ENCODE results near the gene METTL2B. TPM values are rescaled to one million over a fixed set of nuclear protein-coding genes. Genes with fewer than 3 reads are reported as not detected.
"Not testable (repeated sequence)": the region's sequence is repeated elsewhere in the genome, so short reads cannot be mapped to it uniquely, and the experiment has no call there.

METTL2B gene
- total RNA-seq, 1 donor from 2014 or later: 36.9 TPM

DNA sequence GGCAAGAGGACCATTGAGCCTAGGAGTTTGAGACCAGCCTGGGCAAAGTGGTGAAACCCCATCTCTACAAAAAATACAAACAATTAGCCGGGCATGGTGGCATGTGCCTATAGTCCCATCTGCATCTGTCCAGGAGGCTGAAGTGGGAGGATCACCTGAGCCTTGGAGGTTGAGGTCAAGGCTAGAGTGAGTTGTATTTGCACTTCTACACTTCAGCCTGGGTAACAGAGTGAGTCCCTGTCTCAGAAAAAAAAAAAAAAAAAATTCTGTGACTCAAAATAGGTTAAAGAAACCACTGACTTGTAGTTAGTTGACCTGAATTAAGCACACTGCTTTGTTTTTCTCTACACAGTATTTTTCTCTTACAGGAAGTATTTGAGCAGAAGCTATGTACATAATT lies 74.4 kb downstream of the METTL2B start:
- peaks cover 17% of the 10 kb centered on the region for H3K36me3 Mint-ChIP-seq (ENCODE audit: insufficient read depth)
- no peaks in the 10 kb centered on the region for H3K9me3 Mint-ChIP-seq (ENCODE audit: low read depth)
- no peaks in the 10 kb centered on the region for H3K27me3 Mint-ChIP-seq
- no peak for TF ChIP-seq CTCF (IDR thresholded peaks at IDR 0.05; ENCODE audit: unreplicated experiment)
- H3K27ac Mint-ChIP-seq: no peak overlapping the region
- no peak for DNase-seq (ENCODE audit: low spot score, unreplicated experiment)
- no peaks in the 10 kb centered on the region for H3K4me1 Mint-ChIP-seq (ENCODE audit: low read depth)
- H3K4me3 Mint-ChIP-seq (ENCODE audit: low read depth): no peak overlapping the region

- not testable (repeated sequence) for H3K9me3 Mint-ChIP-seq (ENCODE audit: low read depth); H3K4me3 Mint-ChIP-seq (ENCODE audit: low read depth); H3K27me3 Mint-ChIP-seq; H3K4me1 Mint-ChIP-seq (ENCODE audit: low read depth); DNase-seq (ENCODE audit: low spot score, unreplicated experiment); H3K27ac Mint-ChIP-seq
- H3K36me3 Mint-ChIP-seq (ENCODE audit: insufficient read depth): peaks cover 13% of the 10 kb centered on the region
Observed at GRCh38 chr7:128554394-128554793, 77.8 kb downstream of the METTL2B start.

Other genes with a start within 250 kb of the METTL2B start
- gene LEP, start 235.5 kb upstream of the METTL2B start, total RNA-seq: not detected in 2 replicates
- gene RBM28, start 132.8 kb upstream of the METTL2B start, total RNA-seq: 51.0 and 56.7 TPM in 2 replicates
- 0.86 and 2.9 TPM in 2 replicates for gene PRRT4, start 115.1 kb upstream of the METTL2B start, total RNA-seq
- gene IMPDH1, start 66.8 kb upstream of the METTL2B start, total RNA-seq: 23.4 and 28.4 TPM in 2 replicates
- 36.8 TPM in 2 replicates for gene HILPDA, start 20.9 kb upstream of the METTL2B start, total RNA-seq
- gene GARIN1A, start 195.5 kb downstream of the METTL2B start, total RNA-seq: 5.1 and 7.4 TPM in 2 replicates